Measurements from ENCODE around the gene AURKAIP1. TPM values are rescaled to one million over a fixed set of nuclear protein-coding genes. Genes with fewer than 3 reads are reported as not detected.

Gene AURKAIP1
- total RNA-seq, 4 donors from 2014 or later: 122 to 172 (median 134) TPM

GRCh38 chr1:1376551-1377226 is 1.7 kb upstream of the AURKAIP1 start:
- Histone ChIP-seq H3K4me3 (no peak overlapping the region), H3K27me3 (no peaks in the 10 kb centered on the region), H3K4me1 (peaks cover 0 to 31% (median 17%) of the 10 kb centered on the region in 4 donors), H3K27ac (no peak overlapping the region), H3K9me3 (no peaks in the 10 kb centered on the region), H3K36me3 (peaks cover 0 to 20% (median 0%) of the 10 kb centered on the region in 3 donors)
- TF ChIP-seq, protein P1, sequence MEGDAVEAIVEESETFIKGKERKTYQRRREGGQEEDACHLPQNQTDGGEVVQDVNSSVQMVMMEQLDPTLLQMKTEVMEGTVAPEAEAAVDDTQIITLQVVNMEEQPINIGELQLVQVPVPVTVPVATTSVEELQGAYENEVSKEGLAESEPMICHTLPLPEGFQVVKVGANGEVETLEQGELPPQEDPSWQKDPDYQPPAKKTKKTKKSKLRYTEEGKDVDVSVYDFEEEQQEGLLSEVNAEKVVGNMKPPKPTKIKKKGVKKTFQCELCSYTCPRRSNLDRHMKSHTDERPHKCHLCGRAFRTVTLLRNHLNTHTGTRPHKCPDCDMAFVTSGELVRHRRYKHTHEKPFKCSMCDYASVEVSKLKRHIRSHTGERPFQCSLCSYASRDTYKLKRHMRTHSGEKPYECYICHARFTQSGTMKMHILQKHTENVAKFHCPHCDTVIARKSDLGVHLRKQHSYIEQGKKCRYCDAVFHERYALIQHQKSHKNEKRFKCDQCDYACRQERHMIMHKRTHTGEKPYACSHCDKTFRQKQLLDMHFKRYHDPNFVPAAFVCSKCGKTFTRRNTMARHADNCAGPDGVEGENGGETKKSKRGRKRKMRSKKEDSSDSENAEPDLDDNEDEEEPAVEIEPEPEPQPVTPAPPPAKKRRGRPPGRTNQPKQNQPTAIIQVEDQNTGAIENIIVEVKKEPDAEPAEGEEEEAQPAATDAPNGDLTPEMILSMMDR (IDR thresholded peaks at IDR 0.05): no peak
- TF ChIP-seq POLR2A (IDR thresholded peaks at IDR 0.05): no peak
- DNase-seq: no peak

DNA sequence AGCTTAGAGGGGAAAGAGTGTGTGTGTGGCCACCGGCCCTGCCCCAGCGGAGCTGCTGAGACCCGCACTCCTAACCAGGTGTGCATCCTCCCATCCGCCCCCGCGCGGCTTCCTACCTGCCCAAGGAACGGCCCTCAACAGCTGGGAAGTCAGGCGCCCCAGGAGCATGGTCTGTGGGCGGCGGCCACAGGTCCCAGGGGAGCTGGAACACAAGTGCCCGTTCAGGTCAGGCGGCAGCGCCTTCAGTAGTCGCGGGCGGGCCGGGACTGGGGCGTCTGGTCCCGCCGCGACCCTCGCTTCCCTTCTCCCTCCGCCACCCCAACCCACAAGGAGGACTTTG is 448 bp downstream of the AURKAIP1 start:
- H3K9me3 ChIP-seq: no peaks in the 10 kb centered on the region

GRCh38 chr1:1373815-1374588 is 1.0 kb downstream of the AURKAIP1 start:
- H3K27me3 ChIP-seq: no peaks in the 10 kb centered on the region
- H3K36me3 ChIP-seq: peaks cover 0 to 14% (median 0%) of the 10 kb centered on the region in 3 donors
- H3K27ac ChIP-seq: peak overlapping the region; percentile 89 to 96 (median 90)
- DNase-seq: no peak
- no peak for TF ChIP-seq POLR2A (IDR thresholded peaks at IDR 0.05)
- H3K4me1 ChIP-seq: peaks cover 0 to 36% (median 20%) of the 10 kb centered on the region in 4 donors
- H3K4me3 ChIP-seq: peak overlapping the region; percentile 78 to 99 (median 91)
- H3K9me3 ChIP-seq: no peaks in the 10 kb centered on the region

More for the DNA sequence above, 448 bp downstream of the AURKAIP1 start:
- DNase-seq: peak in 1 of 3 donors; percentile 36
- peaks cover 0 to 36% (median 20%) of the 10 kb centered on the region in 4 donors for H3K4me1 ChIP-seq
- peak overlapping the region; percentile 78 to 99 (median 91) for H3K4me3 ChIP-seq
- peak overlapping the region; percentile 89 to 96 (median 90) for H3K27ac ChIP-seq
- no peak for TF ChIP-seq POLR2A (IDR thresholded peaks at IDR 0.05)
- no peaks in the 10 kb centered on the region for H3K27me3 ChIP-seq
- H3K36me3 ChIP-seq: peaks cover 0 to 14% (median 0%) of the 10 kb centered on the region in 3 donors

DNA sequence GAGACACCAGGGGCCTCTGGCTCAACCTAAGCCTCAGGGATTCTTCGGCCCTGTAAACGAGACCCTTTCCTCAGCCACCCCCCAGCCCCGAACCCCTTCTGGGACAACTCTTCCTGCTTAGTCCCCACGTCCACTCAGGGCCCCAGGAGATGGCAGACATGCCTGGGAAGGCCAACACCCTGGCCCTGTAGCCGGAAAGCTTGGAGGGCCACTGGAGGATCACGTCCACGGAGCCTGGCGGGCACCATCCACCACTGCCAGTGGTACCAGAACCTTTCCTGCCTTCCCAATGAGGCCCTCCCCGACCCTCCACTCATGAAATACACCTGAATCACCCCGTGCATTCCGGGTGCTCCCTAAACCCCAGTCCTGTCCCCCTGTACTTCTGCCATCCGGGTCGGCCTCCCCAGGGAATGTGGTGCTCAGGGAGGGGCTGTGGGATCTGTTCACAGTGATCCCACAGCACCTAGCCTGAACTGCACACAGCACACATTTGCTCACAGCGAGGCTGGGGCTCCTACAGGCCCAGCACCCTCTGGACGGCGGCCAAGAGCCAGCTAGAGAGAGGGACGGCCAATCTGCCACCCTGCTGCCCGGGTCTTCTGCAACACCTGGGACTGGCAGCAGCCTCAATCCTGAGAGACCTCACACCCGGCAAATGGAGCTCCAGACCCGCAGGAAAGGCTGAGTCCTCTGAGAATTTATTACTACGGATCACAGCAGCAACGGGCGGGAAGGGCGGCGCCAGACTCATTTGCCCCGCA is 1.8 kb downstream of the AURKAIP1 start:
- Histone ChIP-seq H3K27ac (no peak overlapping the region), H3K9me3 (no peaks in the 10 kb centered on the region), H3K27me3 (no peaks in the 10 kb centered on the region), H3K36me3 (peaks cover 0 to 14% (median 0%) of the 10 kb centered on the region in 3 donors), H3K4me3 (no peak overlapping the region), H3K4me1 (peaks cover 0 to 36% (median 20%) of the 10 kb centered on the region in 4 donors)
- TF ChIP-seq POLR2A (IDR thresholded peaks at IDR 0.05): no peak
- TF ChIP-seq, protein P1 (IDR thresholded peaks at IDR 0.05): no peak
- DNase-seq: no peak

DNA sequence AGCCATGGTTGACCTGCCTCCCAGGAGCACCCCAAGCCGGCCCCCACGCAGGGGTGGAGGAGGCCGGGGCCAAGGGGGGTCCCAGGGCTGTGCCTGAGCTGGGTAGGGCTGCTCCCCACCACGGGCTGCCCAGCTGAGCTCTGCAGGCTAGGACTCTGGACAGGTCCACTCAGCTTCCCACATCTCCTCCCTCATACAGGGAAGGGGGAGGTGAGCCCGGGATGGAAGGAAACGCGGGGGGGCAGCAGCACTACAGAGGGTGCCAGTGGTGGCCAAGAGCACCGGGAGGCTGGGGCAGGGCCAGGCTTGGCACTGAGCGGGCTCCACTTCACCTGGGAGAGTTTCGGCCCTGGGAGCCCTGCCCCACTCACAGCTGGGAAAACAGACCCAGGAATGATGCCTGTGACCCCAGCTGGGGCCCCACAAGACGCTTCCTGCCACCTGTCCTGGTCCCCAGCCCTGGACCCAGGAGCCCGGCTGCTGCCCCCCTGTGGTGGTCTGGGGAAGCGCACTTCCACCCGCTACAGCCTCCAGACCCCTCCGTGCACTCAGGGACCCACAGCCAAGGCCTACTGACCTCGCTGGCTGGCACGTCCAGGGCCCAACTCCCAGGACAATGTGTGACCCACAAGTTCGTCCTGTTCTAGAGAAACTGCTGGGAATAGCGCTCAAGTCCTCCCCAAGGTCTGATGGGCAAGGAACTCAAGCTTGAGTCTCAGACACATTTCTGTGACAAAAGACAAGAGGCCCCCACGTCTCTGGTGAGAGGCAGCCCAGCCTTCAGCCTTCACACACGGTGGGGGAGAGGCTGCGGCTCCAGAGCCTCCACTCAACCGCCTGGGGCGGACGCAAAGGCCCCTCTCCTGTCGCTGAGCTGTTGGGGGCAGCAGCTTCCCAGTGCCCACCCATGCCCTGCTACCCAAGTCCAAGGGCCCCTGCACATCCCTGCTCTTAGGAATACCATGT is 3.0 kb downstream of the AURKAIP1 start:
- Histone ChIP-seq H3K4me1 (peaks cover 0 to 36% (median 20%) of the 10 kb centered on the region in 4 donors), H3K27ac (peak overlapping the region in 2 of 4 donors; percentile 2 to 5), H3K27me3 (no peaks in the 10 kb centered on the region), H3K36me3 (peaks cover 0 to 14% (median 0%) of the 10 kb centered on the region in 3 donors), H3K9me3 (no peaks in the 10 kb centered on the region), H3K4me3 (peak overlapping the region in 1 of 4 donors; percentile 16)
- TF ChIP-seq POLR2A (IDR thresholded peaks at IDR 0.05): no peak
- TF ChIP-seq, protein P1 (IDR thresholded peaks at IDR 0.05): peak; percentile 81 to 96 (median 86)
- peak; percentile 74 to 89 (median 86) for DNase-seq

All from Peyer's patch (tissue), 4 donors.